GM03348 (cell line): ENCODE measurements around the gene KLHL25.
A peak's percentile ranks its signal among the peaks of the same experiment; 100 is the strongest.

ENCODE experiments used
- DNase-seq: peaks from one replicate; pipeline ENCODE4 v3.0.0; 2012; ENCODE audit warnings: low spot score

KLHL25 gene

DNA sequence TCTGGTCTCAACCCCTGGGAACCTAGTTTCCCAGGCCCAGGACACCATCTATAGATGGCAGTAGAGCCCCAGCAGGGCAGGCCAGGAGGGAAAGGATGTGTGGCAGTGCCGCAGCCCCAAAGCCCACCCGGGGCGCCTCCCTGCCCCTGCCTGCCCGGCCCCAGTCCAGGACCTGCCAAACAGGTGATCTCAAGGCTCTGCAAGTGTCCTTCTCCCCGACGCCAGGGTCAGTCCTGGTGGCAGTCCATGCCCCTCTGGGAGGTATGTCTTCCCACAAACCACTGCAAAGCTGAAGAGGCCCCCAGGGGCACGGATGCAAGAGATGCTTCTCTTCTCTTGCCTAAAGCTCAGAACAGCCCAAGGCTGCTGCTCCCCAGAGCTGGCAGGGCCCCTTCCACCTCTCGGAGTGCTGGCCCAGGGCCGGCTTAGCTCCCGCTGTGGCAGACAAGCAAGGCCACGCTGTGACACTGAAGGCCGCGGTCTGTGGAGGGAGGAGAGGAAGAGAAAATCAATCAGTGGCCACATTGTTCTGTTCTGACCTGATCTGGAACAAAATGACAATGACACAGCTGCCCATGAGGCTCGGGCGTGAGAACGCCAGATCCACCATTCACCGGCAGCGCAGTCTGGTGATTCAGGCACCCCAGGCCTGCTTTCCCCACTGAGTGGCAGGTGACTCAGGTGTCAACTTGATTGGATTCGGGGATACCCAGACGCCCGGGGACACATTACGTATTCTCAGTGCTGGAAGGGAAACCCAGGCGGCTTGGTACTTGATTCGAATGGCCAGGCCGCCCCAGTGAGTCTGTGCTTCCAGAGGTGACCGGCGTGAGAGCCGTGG, 34.0 kb downstream of the KLHL25 start:
- DNase-seq: no peak

DNA sequence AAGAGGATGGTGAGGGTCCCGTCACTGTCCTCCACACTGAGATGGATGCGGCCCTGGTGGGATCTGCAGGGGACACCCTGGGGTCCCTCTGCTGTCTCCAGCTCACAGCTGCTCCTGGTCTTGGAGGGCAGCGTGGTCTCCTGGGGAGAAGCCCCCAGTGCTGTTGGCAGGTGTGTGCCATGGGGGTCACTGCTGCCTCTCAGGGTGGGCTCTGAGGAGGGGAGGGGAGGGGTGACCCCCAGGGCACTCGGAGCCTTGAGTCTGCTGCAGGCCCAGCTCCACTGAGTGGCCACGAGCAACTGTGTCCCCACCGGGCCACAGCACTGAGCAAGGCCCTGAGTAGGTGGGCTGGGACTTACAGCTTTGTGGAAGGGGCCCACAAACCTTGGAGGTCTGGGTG, 34.7 kb downstream of the KLHL25 start:
- DNase-seq: no peak

DNA sequence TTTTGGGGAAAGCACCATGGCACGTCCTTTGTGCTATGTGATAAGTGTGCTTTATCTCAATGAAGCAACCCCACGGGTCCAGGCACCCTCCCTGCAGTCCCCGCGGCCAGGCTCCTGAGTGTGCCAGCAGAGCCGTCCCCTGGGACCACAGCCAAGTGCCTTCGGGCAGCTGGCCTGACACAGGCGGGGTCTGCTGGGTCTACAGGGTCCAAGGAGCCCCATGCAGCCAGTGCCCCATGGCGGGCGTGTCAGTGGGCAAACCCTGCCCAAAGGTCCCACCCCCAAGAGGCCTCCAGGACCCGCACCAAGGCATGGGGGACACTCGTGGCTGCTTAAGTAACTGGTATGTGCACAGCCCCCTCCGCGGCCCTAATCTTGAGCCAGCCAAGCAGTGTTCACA, 35.3 kb downstream of the KLHL25 start:
- no peak for DNase-seq

DNA sequence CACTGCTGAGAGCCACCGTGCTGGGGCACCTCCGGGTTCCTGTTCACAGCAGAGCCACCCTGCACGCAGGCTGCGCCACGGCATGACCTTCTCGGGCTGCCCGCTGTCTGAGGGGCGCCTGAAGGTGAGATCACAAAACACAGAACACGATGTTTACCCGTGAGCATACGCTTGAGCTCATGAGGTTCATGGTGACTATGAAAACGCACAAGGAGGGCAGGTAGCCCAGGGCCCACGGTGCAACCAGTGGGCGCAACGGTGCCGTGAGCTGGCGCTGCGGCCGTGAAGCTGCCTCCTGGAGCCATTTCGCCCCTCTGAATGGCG, 36.1 kb downstream of the KLHL25 start:
- DNase-seq: no peak

DNA sequence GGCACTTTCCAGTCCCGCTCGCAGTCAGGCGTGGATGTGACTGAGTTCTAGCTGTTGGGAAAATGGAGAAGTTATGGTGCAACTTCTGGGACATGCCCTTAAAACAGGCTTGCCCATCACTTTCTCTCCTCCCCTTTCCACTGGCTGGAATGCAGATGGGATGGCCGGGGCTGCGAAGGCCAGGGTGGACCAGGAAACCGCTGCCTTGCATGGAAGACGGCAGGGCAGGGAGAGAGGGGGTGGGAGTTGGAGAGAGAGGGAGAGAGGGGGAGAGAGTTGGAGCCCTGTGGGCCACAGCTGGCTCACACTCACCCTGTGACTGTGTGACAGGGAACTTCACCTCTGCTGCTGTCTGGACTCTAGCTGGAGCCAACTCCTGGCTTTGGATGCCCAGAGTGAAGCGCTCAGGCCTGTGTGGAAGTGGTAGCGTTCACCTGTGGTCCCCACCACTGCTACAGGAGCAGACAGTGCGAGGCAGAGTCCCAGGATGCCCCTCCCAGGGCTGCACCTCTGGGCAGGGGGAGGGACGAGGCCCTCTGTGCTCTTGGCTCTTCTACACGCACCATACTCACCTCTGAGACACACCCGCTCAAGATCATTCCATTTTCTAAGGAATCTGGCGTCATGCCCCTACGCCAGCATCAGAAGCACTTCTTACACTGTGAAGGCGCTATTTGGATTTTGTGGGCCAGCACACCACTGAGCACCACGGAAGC, 36.6 kb downstream of the KLHL25 start:
- no peak for DNase-seq

DNA sequence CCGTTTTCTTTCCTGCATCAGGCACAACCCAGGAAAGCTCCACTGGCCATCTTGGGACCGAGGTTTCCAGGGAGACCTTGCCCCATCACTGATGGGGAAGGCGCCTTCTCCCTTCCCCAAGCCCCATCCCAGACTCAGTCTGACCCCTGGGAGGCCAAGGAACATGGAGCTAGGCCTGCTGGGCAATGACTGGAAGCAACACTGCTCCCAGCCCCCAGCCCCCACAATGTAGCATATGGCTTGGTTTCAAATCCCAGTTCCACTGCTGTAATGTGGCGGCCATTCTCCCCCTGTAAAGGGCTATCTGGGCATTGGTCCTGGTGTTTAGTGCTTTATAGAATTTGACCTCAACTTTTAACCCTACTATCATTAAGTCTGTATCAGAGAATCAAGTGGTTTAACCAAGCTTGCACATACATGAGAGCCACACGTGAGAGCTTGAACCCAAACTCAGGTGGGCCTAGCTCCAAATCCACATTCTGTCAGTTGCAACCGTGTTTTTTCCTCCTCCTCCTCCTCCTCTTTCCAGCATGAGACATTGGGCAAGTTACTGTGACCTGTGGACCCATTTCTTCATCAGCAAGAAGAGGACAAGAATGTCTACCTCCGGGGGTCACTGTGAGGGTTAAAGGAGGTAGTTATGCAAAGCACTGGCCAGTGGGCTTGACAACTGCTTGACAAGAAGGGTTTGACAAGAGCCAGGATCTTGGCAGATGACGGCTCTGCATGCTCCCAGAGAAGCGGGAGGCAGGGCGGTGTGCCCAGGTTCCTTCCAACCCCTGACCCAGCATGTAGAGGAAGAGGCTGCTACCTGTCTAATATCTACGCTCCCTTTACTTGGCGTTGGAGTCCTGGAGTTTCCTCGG, 37.4 kb downstream of the KLHL25 start:
- DNase-seq: no peak

DNA sequence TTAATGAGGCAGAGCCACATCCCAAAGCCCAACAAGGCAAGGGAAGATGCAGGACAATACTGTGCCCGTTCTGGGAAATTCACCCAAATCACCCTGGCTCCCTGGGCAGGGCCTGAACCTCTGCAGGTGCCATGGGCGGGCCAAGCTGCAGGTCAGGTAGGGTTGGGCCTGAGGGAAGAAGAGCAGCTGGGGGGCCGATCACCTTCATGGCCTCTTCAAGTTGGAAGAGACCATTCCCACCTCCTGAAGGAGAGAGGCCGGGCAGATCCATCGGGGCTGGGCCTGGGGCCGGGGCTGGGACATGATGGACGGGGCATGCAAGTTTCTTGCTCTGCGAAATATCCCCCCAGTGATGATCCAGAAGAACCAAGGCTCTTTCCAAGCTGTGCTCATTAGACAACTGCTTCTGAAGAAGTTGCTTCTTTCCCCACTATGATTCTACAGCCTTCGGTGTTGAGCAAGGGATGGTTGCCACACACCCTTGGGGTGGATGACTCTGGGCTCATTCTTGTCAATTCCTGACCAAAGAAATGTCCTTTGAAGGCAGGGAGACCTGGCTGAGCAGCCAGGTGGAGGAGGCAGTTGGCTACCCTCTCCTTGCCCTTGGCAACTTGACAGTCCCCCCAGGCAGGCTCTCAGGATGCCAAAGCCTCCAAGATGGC, 38.2 kb downstream of the KLHL25 start:
- DNase-seq: no peak

DNA sequence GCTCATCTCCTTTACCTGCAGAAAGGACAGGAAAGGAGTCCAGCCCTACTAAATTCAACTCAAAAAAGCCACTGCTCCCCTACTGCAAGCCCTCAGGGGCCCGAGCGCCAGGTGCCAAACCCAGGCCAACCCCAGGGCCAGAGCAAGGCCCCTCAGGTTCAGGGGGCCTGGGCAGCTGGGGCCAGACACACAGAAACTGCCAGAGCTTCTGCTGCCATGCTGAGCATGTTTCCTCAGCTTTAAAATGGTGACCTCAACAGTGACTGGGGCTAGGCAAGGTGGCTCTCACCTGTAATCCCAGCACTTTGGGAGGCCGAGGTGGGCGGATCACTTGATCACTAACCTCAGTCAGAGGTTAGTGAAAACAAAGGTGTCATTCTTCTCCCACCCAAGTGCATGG, 38.8 kb downstream of the KLHL25 start:
- no peak for DNase-seq

DNA sequence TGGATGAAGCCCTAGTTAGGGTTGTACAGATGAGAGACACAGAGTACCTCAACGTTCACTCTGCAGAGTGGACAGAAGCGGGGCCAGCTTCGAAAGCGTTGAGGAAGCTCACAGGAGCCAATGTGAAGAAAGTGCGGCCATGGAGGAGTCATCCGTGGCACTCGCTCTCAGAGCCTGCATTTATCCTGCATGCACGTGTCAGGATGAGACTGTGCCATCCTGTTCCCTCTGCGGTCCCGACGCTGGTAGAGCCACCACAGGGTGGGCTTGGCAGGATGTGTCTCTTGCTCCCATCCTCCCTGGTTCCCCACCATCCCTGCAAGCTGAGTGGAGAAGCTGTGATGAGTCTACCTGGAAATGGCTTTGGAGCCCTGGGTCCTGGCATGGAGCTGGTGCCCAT, 39.3 kb downstream of the KLHL25 start:
- DNase-seq: no peak

DNA sequence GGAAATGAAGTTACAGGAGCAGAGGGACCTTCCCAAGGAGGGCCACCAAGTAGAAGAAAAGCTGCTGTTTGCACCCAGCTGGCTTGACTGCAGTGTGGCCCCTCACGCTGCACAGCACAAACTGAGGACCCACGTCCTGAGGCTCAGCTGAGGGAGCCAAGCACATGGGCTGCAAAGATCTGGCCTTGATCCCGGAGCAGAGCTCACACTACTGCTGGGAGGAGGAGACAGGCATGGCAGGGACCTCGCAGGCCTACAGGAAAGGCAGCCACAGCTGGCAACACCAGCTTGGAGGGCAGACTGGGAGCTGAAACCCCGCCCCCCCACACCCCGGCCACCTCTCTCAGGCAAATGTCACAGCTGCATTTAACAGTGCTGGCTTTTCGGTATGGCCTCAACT, 39.7 kb downstream of the KLHL25 start:
- DNase-seq: peak; percentile 46

DNA sequence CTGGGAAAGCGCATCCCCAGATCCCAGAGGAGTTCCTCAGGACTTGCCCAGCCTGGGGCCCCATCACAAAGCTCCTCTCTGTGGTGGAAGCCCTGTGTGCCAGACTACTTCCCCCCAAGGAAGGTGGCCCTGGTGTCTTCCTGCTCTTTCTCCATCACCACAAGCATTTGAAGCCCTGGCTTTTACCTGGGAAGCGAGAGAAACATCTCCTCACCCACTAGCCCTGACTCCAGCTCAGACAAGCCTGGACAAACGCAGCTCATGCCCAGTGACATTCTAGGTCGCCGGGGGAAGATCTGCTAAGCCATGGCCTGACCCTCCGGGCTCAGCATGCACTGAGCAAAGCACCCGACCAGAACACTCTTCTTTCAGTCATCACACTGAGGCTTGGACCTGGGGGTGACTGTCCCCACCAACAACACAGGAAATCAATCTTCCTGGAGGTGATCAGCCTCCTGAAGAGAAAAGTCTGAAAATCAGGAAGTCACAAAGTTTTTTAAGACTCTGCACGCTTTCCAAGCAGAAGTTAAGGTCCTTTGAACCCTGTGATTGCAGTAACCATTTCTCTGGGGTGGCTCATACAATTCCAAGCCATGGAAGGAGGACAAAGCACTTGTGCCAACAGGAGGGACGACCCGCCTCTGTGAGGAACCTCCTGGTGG, 40.8 kb downstream of the KLHL25 start:
- DNase-seq: no peak

DNA sequence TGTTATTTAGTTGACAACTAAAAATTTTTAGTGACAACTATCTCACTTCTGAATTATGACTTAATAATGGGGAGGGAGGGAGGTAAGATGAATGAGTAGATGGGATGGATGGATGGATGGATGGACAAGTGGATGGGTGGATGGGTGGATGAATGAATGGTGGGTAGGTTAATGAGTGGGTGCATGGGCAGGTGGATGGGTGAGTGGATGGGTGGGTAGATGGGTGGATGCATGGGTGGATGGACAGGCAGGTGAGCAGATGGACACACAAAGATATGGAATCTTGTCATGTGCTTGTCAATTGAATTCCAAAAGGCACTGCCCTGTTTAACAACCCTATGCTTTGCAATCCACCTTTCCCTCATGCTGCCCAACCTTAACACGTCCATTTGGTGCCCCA, 41.5 kb downstream of the KLHL25 start:
- DNase-seq: no peak

DNA sequence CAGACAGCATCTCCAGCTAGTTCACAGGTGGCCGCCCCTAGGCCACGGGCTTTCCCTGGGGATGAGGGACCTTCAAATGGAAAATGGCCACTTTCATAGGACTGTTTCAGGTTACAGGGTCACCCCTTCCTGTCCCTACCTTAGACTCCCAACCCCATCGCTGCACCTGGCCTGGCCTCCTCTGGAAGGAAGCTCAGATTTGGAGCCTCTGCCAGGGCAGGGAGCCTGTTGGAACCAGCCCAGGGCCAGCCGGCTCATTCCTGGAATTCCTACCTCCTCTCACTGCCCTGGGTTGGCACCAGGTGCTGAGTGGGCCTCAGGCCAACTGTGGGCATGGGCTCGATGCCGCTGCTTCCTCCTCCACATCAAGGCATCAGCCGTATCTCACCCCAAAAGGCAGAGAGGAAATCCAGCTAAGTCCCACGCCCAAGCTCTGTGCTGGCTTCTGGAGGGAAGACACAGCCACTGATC, 42.2 kb downstream of the KLHL25 start:
- no peak for DNase-seq

DNA sequence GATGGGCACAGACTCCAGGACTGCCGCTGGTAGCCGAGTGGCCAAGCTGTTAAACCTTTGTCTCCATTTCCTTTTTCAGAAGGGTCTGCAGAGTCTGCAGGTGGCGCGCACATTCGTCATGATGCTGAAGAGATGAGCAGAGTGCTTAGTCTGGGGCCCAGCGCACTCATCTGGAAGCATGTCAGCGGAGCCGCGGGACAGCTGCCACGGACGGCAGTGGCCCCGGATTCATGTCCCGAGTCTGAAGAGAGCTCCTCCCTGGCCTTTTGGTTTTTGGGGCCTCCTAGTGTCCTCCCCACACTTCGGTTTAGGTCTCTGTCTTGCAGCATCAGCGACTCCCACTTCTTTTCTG, 42.6 kb downstream of the KLHL25 start:
- DNase-seq: no peak

DNA sequence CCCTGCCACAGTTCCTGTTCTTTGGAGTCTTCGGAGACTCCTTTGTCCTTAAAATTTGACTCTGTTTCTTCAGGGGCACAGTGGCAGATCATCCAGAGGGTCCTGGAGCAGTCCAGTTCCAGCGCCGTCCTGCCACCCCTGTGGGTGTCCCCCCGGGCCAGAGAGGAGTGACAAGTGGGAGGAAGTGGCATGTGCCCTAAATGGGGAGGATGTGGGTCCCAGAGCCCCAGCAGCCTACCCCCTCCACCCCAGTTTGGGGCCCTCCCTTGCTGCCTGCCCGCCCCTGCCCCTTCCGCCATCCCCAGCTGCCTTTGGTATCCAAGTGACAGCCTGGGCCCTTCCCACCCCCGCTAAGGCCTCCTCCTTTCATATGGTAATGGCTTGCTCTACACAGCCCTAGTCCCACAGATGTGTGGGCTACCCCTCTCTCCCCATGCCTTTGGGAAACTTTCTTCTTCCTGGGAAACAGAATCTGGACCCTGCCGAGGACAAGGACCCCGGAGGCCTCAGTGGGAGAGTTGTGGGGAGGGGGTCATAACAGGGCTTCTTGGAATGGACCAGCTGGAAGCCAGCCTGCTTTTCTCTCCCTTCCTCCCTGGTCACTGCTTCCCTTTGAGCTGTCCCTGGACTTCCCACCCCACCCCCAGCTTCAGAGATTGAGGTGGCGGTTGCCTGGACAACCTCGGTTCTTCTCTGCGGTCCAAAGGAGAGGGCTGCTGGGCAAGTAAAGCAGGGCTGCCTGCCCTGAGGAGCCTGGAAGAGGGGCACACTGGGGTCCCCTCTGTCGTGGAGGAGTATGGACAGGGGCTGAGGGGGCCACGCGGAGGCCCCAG, 43.2 kb downstream of the KLHL25 start:
- DNase-seq: no peak

DNA sequence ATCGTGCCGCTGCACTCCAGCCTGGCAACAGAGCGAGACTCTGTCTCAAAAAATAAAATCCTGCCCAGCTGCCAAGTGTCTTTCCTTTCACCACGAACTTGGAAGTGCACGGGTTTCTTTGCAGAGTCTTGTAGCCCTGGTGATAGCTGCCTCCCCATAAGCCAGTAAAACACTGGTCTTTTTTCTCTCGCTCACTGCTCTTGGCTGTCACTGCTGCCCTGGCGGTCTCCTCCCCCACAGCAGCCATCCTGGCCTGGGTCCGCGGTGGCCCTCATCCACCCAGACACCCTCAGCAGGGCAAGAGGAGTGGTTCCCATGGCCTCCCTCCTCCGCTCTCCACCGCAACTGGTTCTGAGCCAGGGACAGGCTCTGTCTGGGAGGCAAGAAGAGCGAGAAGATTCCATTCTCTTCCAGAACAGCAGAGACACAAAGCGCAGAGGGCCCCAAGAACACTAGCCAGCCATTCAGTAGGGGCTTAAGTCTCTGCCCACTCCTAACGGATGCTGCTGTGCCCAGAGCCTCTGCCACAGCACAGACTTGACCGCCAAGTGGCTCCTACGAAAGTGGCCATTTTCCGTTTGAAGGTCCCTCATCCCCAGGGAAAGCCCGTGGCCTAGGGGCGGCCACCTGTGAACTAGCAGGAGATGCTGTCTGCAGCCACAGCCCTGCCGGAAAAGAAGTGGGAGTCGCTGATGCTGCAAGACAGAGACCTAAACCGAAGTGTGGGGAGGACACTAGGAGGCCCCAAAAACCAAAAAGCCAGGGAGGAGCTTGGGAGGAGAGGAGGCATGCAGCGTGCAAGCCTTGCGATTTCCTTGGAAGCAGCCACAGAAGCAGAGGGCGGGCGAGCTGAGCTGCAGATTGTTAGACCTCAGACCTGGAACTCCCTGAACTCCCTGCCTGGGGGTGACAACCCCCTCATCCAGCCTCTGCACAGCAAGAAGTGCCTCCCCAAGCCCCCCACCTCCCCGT, 44.1 kb downstream of the KLHL25 start:
- DNase-seq: peak; percentile 77

DNA sequence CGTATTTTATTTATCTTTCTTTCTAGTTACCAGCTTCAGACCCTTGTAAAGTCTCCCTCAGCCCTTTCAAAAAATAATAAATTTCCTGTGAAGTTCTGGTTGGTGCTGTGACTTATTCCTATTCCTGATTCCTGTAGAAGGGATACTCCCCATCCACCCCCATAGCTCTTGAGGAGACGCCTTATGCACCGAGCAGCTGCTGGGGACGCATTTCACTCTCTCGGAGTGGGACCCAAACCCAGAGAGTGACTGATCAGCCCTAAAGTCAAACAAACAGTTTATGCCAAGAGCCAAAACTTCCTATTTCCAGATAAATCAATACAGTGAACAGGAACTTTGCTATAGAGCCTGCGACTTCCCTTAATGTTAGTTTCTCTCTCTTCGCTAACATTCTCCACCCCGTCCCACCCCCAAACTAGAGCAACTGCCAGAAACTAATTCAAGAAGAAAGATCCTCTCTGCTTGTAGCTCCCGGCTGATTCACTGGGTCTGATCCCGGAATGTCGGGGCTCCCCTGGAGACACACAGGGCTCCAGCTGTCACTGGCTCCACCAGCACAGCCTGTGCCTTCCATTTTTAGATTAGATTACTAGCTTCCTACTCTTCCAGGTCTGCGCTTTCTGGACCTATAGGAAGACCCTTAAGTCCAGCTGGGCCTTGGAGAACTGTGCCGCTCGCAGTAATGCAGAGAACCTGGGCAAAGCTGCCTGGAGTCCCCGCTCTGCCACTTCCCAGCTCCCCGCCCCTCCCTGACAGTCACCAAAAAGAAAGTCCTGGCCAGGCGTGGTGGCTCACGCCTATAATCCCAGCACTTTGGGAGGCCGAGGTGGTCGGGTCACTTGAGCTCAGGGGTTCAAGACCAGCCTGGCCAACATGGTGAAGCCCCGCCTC, 45.2 kb downstream of the KLHL25 start:
- peak; percentile 67 for DNase-seq

DNA sequence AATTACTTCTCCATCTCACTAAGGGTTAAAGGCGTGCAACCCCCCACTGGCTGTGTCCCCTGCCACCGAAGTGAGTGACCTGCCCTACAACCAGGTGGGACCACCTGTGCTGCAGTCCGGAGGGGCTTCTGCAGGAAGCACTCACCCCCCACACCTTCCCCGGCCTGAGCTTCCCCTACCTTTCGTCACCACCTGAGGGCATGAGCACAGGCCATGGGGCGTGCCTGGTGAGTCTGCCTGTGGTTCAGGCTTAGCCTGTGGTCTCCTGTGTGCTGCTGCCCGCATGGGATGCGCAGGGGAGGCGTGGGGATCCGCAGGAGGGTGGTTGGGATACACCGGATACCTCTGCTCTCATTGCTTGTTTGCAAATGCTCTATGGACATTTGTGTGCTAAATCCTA, 46.0 kb downstream of the KLHL25 start:
- DNase-seq: no peak

DNA sequence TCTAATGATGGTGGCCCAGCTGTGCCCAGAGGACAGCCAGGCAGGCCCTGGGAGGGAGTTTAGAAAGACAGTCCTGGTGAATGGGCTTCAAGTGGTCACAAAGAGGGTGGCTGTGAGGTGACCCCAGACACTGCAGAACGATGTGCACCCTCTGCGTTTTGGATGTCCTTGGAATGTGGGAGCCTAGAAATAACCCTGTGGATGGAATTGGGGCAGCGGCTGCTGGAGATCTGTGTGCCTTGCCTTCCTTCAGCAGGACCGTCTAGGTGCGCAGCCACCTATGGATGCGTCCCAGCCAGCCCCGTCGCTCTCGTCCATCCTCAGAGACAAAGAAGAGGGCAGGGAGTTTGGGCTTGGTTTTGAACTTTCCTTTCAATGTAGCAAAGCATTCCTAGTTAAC, 46.5 kb downstream of the KLHL25 start:
- DNase-seq: no peak
